Measurements from ENCODE around the gene FAM161B.

DNA sequence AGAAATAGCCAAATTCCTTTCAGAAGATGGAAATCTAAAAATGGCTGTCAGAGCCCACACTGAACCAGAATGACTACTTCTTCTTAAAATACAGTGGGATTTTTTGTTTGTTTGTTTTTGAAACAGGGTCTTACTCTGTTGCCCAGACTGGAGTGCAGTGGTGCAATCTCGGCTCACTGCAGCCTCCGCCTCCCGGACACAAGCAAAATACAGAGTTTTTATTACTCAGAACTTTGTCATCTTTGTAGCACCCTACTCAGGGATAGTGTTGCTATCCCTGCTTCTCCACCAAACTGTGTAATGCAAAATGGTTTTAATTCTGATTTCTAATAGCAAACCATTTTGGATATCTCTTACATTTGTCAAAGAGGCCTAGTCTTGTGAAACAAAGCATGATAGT lies 46.9 kb downstream of the FAM161B start:
- TF ChIP-seq, protein P1, sequence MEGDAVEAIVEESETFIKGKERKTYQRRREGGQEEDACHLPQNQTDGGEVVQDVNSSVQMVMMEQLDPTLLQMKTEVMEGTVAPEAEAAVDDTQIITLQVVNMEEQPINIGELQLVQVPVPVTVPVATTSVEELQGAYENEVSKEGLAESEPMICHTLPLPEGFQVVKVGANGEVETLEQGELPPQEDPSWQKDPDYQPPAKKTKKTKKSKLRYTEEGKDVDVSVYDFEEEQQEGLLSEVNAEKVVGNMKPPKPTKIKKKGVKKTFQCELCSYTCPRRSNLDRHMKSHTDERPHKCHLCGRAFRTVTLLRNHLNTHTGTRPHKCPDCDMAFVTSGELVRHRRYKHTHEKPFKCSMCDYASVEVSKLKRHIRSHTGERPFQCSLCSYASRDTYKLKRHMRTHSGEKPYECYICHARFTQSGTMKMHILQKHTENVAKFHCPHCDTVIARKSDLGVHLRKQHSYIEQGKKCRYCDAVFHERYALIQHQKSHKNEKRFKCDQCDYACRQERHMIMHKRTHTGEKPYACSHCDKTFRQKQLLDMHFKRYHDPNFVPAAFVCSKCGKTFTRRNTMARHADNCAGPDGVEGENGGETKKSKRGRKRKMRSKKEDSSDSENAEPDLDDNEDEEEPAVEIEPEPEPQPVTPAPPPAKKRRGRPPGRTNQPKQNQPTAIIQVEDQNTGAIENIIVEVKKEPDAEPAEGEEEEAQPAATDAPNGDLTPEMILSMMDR (conservative IDR thresholded peaks at IDR 0.05) = no peak
- no peak for TF ChIP-seq ZFX (IDR thresholded peaks at IDR 0.05)

Measured in C4-2B (cell line).